GM23248 (cell line): Measurements from ENCODE around the gene SERPINB5.

ENCODE experiments used
- EZH2 ChIP-seq: fragments of 200-600 bp; sonication (generic); IDR thresholded peaks from 2 replicates; pipeline ENCODE4 v1.6.1; 2018; ENCODE audit warnings: antibody characterized with exemption, mild to moderate bottlenecking; ENCODE audit not compliant: insufficient read depth, poor library complexity, severe bottlenecking
- EZH2phosphoT487 ChIP-seq: fragments of 200-600 bp; sonication (generic); IDR thresholded peaks from 2 replicates; pipeline ENCODE4 v1.6.1; 2018; ENCODE audit warnings: antibody characterized with exemption, moderate library complexity, mild to moderate bottlenecking, low read depth; ENCODE audit not compliant: insufficient read depth

DNA sequence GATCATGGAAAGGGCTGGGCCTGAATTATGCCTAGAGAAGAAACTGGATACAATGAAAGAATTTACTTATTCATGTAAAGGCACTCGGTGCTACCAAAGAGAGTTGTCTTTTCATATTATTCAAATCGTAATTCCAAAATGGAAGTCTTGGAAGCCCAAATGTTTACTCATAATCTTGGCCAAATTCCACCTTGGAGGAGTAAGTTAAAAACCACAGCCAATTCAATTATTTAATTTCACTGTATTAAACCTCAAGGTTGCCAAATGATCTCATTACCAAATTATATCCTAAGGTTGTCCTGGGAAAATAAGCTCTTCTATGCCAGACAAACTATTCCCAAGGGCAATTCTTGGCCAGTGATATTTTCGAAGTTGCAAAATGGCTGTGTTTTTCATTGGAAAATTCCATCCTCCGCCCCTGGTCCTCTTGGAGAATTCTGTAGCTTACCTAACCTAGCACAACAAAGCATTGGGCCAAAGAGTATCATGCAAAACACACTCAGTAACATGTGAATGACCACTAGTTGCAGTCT, 43.4 kb upstream of the SERPINB5 start:
- no peak for TF ChIP-seq EZH2
- TF ChIP-seq EZH2phosphoT487, result no peak
